SJCRH30 (cell line): Measurements from ENCODE around the gene LRCH2. TPM values are rescaled to one million over a fixed set of nuclear protein-coding genes. Genes with fewer than 3 reads are reported as not detected.
A peak's percentile ranks its signal among the peaks of the same experiment; 100 is the strongest.

Experiments used
- DNase-seq, 2 experiments: peaks; one replicate each; pipeline ENCODE4 v3.0.0-alpha.2; 2015 to 2020
- H3K27ac ChIP-seq: fragments of 250-450 bp; sonication (Bioruptor Pico); 2 replicates; pipeline ENCODE4 v1.5.1; 2020; ENCODE audit warnings: mild to moderate bottlenecking, moderate library complexity
- H3K27me3 ChIP-seq: fragments of 250-450 bp; sonication (Bioruptor Pico); 2 replicates; pipeline ENCODE4 v1.5.1; 2020; ENCODE audit warnings: mild to moderate bottlenecking, moderate library complexity
- H3K36me3 ChIP-seq: fragments of 250-450 bp; sonication (Bioruptor Pico); 2 replicates; pipeline ENCODE4 v1.5.1; 2020; ENCODE audit warnings: mild to moderate bottlenecking, moderate library complexity
- H3K4me1 ChIP-seq: fragments of 250-450 bp; sonication (Bioruptor Pico); 2 replicates; pipeline ENCODE4 v1.5.1; 2020; ENCODE audit warnings: mild to moderate bottlenecking, moderate library complexity
- H3K4me3 ChIP-seq: fragments of 250-450 bp; sonication (Bioruptor Pico); 2 replicates; pipeline ENCODE4 v1.5.1; 2020; ENCODE audit warnings: mild to moderate bottlenecking, moderate library complexity
- H3K9me3 ChIP-seq: fragments of 250-450 bp; sonication (Bioruptor Pico); replicated peaks from 2 replicates; pipeline ENCODE4 v1.5.1; 2020; ENCODE audit warnings: mild to moderate bottlenecking, moderate library complexity
- total RNA-seq: library from RNA; depleted of rRNA; stranded (reverse); fragments of >200 nt; shearing (Covaris generic); gene quantifications from 2 replicates; pipeline ENCODE4 v1.2.3, GENCODE V29; 2014; rRNA removed

LRCH2 gene, protein sequence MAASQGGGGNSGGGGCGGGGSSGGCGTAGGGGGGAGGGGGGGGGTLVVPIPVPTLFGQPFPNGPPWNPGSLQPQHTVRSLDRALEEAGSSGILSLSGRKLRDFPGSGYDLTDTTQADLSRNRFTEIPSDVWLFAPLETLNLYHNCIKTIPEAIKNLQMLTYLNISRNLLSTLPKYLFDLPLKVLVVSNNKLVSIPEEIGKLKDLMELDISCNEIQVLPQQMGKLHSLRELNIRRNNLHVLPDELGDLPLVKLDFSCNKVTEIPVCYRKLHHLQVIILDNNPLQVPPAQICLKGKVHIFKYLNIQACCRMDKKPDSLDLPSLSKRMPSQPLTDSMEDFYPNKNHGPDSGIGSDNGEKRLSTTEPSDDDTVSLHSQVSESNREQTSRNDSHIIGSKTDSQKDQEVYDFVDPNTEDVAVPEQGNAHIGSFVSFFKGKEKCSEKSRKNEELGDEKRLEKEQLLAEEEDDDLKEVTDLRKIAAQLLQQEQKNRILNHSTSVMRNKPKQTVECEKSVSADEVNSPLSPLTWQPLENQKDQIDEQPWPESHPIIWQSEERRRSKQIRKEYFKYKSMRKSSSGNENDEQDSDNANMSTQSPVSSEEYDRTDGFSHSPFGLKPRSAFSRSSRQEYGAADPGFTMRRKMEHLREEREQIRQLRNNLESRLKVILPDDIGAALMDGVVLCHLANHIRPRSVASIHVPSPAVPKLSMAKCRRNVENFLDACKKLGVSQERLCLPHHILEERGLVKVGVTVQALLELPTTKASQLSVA
- 17.9 and 21.7 TPM in 2 replicates for total RNA-seq

- H3K4me1 ChIP-seq: peaks cover 3% of the 10 kb centered on the region; the same call in 1 of the 2 replicates
- peak; percentile 85 to 92 for DNase-seq
- H3K27me3 ChIP-seq: no peaks in the 10 kb centered on the region
- peak within 1 kb of the TSS; percentile 92 for H3K4me3 ChIP-seq
- H3K9me3 ChIP-seq: no peaks in the 10 kb centered on the region
- H3K27ac ChIP-seq: peak within 1 kb of the TSS; percentile 19; the same call in 1 of the 2 replicates
- H3K36me3 ChIP-seq: no peaks in the 10 kb centered on the region
These were observed at the start of gene LRCH2 for GRCh38 chrX:115233497-115234455. LRCH2 (minus strand) TSS chrX:115234096; CDS start chrX:115234041, 55 bp downstream.

DNA sequence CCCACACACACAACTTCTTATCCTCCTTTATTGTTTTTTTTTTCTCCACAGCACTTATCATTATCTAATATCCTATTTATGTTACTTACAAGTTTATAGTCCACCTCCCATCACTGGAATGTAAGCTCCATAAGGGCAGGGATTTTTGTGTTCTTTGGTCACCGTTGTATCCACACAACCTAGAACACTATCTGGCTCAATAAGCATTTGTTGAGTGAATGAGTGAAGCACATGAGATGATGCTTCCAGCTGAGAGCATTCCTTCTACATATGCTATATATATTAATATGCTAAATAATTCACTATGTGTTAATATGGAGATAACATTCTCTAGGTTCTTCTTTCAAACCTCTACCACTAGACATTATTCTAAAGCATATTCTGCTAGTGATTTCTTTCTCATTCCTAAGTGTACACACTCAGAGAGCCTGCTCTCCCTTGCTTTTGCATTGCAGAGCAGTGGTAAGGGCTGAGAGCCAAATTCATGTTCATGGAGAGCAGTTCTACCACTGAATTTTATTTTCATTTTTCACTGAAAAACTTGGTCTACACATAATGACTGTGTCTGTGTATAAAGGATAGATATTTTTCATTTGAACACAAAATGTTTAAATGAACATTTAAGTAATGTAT lies 35.3 kb upstream of the LRCH2 start:
- H3K36me3 ChIP-seq: no peaks in the 10 kb centered on the region
- H3K4me1 ChIP-seq: peaks cover 2% of the 10 kb centered on the region; the same call in 1 of the 2 replicates
- no peak overlapping the region for H3K4me3 ChIP-seq
- no peak overlapping the region for H3K27ac ChIP-seq
- DNase-seq: no peak
- H3K27me3 ChIP-seq: no peaks in the 10 kb centered on the region
- H3K9me3 ChIP-seq: no peaks in the 10 kb centered on the region

GRCh38 chrX:115268421-115268820 lies 34.5 kb upstream of the LRCH2 start:
- peaks cover 2% of the 10 kb centered on the region; the same call in 1 of the 2 replicates for H3K4me1 ChIP-seq
- H3K27ac ChIP-seq: no peak overlapping the region
- H3K9me3 ChIP-seq: no peaks in the 10 kb centered on the region
- no peak overlapping the region for H3K4me3 ChIP-seq
- H3K27me3 ChIP-seq: no peaks in the 10 kb centered on the region
- DNase-seq: peak in 1 of 2 experiments; percentile 34
- no peaks in the 10 kb centered on the region for H3K36me3 ChIP-seq

GRCh38 chrX:115266300-115266699 lies 32.4 kb upstream of the LRCH2 start:
- Histone ChIP-seq H3K9me3 (no peaks in the 10 kb centered on the region), H3K27me3 (no peaks in the 10 kb centered on the region), H3K36me3 (no peaks in the 10 kb centered on the region), H3K27ac (no peak overlapping the region), H3K4me1 (peaks cover 2% of the 10 kb centered on the region; the same call in 1 of the 2 replicates), H3K4me3 (no peak overlapping the region)
- no peak for DNase-seq

DNA sequence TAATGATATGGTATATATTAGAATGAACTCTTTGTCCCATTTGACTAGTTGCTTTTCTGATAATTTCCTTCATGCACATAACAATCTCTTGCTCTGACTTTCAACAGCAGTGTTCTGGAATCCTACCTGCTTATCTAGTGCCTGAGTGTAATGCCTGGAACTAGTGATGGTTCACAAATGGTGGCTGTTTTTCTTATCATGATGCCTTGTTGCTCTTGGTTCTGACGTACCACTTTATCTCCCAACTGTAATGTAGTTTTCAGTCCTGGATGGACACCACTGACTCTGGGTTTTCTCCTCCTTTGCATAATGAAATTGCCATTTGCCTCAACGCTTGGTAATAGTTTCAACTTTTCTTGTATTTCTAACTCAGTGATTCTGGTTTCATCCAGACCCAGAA lies 30.1 kb upstream of the LRCH2 start:
- no peaks in the 10 kb centered on the region for H3K27me3 ChIP-seq
- H3K9me3 ChIP-seq: no peaks in the 10 kb centered on the region
- no peak overlapping the region for H3K4me3 ChIP-seq
- H3K4me1 ChIP-seq: peaks cover 8% of the 10 kb centered on the region
- H3K36me3 ChIP-seq: no peaks in the 10 kb centered on the region
- DNase-seq: no peak
- no peak overlapping the region for H3K27ac ChIP-seq

- Histone ChIP-seq H3K4me1 (peaks cover 20% of the 10 kb centered on the region), H3K4me3 (no peak overlapping the region), H3K27ac (no peak overlapping the region), H3K36me3 (no peaks in the 10 kb centered on the region), H3K27me3 (no peaks in the 10 kb centered on the region), H3K9me3 (no peaks in the 10 kb centered on the region)
- DNase-seq: no peak
These were observed 27.3 kb upstream of the LRCH2 start for GRCh38 chrX:115261148-115261547.

DNA sequence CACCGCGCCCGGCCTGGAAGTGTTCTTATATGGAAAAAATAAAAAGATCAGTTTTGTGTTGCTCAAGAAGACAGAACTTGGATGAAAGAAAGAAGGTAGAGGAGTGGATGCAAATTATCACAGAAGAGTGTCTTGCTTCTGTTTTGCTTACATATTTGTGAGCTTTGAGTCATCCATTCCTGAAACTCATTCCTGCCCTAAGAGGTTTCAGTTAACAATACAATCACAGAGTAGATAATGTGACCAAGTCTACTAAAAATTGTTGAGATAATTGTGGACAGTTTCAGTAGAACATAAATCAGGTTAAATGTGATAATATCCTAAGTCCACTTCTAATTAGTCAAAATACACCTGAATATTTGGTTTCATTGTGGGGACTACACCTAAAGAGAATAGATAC lies 26.4 kb upstream of the LRCH2 start:
- Histone ChIP-seq H3K27ac (no peak overlapping the region), H3K36me3 (no peaks in the 10 kb centered on the region), H3K27me3 (no peaks in the 10 kb centered on the region), H3K4me3 (no peak overlapping the region), H3K9me3 (no peaks in the 10 kb centered on the region), H3K4me1 (peaks cover 20% of the 10 kb centered on the region)
- no peak for DNase-seq

DNA sequence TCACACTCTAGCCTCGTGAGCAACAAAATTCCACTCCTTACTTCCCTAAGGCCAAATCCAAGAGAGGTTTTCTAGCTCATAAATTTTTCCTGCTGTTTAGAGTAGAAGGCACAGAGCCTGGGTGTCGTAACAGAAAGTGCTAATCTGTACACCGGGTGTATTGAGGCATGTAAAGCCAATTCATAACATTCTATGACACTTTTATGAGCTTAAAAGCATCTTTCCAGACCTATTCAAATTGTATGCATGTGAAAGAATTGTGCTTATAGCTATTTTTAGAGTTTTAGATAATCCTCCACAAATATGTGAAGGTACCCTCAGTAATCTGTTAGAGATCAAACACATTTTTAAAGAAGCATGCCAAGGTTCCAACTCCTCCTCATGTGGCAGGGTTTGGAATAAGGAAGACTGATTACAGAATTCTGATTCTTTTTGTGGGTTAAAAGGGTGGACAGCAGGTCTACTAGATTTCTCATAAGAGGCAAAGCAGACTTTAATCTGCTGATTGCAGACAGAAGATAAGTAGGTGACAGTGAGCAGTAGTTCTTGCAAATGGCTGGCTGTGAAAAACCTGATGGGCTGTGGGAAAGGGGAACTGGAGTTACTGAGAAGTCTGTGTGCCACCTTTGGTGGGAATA lies 25.5 kb upstream of the LRCH2 start:
- no peak for DNase-seq
- Histone ChIP-seq H3K4me1 (peaks cover 20% of the 10 kb centered on the region), H3K27ac (no peak overlapping the region), H3K9me3 (no peaks in the 10 kb centered on the region), H3K4me3 (no peak overlapping the region), H3K27me3 (no peaks in the 10 kb centered on the region), H3K36me3 (no peaks in the 10 kb centered on the region)

DNA sequence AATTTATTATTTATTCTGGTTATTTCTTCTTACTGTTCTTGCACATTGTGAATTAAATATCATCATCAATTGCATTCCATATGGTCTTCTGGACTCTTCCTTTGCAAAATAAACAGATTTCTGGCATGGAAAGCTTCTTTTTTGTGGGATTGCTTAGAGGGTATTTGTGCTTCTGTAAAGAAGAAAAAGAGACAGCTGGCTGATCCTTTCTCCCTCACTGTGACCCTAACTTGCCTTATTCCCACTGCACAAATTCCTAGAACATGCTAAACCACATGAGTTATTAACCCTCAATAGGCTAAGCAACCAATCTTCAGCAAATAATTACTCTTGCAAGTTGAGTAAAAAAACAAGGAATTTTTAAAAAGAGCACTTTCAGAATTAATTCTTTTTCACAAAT lies 23.8 kb upstream of the LRCH2 start:
- H3K36me3 ChIP-seq: no peaks in the 10 kb centered on the region
- H3K4me1 ChIP-seq: peaks cover 20% of the 10 kb centered on the region
- no peaks in the 10 kb centered on the region for H3K9me3 ChIP-seq
- DNase-seq: peak in 1 of 2 experiments; percentile 71
- no peaks in the 10 kb centered on the region for H3K27me3 ChIP-seq
- H3K4me3 ChIP-seq: no peak overlapping the region
- H3K27ac ChIP-seq: no peak overlapping the region

DNA sequence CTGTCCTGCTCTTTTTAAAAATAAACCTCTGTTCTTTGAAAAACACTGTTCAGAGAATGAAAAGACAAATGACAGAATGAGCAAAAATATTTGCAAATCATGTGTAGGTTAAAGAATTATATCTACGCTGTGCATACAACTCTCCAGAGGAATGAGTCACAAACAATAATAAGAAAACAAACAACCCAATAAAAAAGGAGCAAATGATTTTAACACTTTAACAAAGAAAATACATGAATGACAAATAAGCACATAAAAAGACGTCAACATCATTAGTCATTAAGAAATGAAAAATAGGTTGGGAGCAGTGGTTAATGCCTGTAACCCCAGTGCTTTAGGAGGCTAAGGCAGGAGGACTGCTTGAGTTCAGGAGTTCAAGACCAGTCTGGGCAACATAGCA lies 21.1 kb upstream of the LRCH2 start:
- Histone ChIP-seq H3K36me3 (no peaks in the 10 kb centered on the region), H3K27me3 (no peaks in the 10 kb centered on the region), H3K27ac (no peak overlapping the region), H3K4me1 (peaks cover 20% of the 10 kb centered on the region), H3K9me3 (no peaks in the 10 kb centered on the region), H3K4me3 (no peak overlapping the region)
- DNase-seq: no peak

DNA sequence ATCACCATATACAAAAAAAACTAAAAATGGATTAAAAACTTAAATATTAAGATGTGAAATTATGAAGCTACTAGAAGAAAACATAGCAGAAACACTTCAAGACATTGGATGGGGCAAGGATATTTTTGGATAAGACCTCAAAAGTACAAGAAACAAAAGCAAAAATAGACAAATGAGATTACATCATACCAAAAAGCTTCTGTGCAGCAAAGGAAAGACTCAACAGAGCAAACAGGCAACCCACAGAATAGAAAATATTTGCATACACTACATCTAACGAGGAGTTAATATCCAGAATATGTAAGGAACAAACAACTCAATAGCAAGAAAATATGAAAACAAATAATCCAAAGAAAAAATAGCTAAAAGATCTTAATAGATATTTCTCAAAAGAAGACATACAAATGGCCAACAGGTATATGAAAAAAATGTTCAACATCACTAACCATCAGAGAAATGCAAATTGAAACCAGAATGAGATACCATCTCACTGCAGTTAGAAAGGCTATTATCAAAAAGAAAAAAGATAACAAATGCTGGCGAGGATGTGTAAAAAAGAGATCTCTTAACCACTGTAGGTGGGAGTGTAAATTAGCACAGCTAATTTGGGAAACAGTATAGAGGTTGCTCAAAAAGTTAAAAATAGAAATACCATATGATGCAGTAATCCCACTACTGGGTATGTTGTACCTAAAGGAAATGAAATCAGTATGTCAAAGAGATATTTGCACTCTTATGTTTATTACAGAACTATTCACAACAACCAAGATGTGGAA lies 17.8 kb upstream of the LRCH2 start:
- Histone ChIP-seq H3K36me3 (no peaks in the 10 kb centered on the region), H3K4me3 (no peak overlapping the region)

GRCh38 chrX:115237056-115237455 lies 3.2 kb upstream of the LRCH2 start:
- Histone ChIP-seq H3K27ac (no peak overlapping the region), H3K27me3 (no peaks in the 10 kb centered on the region), H3K4me1 (peaks cover 3% of the 10 kb centered on the region; the same call in 1 of the 2 replicates), H3K4me3 (no peak overlapping the region), H3K9me3 (no peaks in the 10 kb centered on the region), H3K36me3 (no peaks in the 10 kb centered on the region)
- no peak for DNase-seq

More for the DNA sequence above, 17.8 kb upstream of the LRCH2 start:
- no peaks in the 10 kb centered on the region for H3K9me3 ChIP-seq
- DNase-seq: no peak
- peaks cover 3% of the 10 kb centered on the region; the same call in 1 of the 2 replicates for H3K4me1 ChIP-seq
- H3K27me3 ChIP-seq: no peaks in the 10 kb centered on the region
- no peak overlapping the region for H3K27ac ChIP-seq

- Histone ChIP-seq H3K4me1 (peaks cover 3% of the 10 kb centered on the region; the same call in 1 of the 2 replicates), H3K27me3 (no peaks in the 10 kb centered on the region), H3K27ac (no peak overlapping the region), H3K36me3 (no peaks in the 10 kb centered on the region), H3K4me3 (no peak overlapping the region), H3K9me3 (no peaks in the 10 kb centered on the region)
- DNase-seq: no peak
These were observed 2.7 kb upstream of the LRCH2 start for GRCh38 chrX:115236560-115236959.
